SK-N-SH treated with all-trans-retinoic acid at 6 μM for 48 hours (cell line): ENCODE data around the gene CATSPER2.
"Not testable (repeated sequence)": the region's sequence is repeated elsewhere in the genome, so short reads cannot be mapped to it uniquely, and the experiment has no call there.

Source experiments
- ARNTL ChIP-seq: fragments of 450-650 bp; formaldehyde crosslinking; IDR thresholded peaks from 2 replicates; pipeline ENCODE4 v1.5.0; 2020; ENCODE audit warnings: low read depth, mild to moderate bottlenecking, moderate library complexity, borderline replicate concordance
- ISL1 ChIP-seq: fragments of 250-450 bp; sonication (Bioruptor Pico); IDR thresholded peaks from 2 replicates; pipeline ENCODE4 v2.1.2; 2022; ENCODE audit warnings: mild to moderate bottlenecking, moderate library complexity
- PPARA ChIP-seq: fragments of 250-450 bp; sonication (Bioruptor Pico); IDR thresholded peaks from 2 replicates; pipeline ENCODE4 v1.5.0; 2020; ENCODE audit warnings: mild to moderate bottlenecking, borderline replicate concordance
- TOX ChIP-seq: fragments of 250-450 bp; sonication (Bioruptor Pico); IDR thresholded peaks from 2 replicates; pipeline ENCODE4 v1.8.0; 2021; ENCODE audit warnings: mild to moderate bottlenecking, moderate library complexity, borderline replicate concordance
- ZFP3 ChIP-seq: fragments of 250-450 bp; sonication (Bioruptor Pico); IDR thresholded peaks from 2 replicates; pipeline ENCODE4 v1.5.0; 2020; ENCODE audit warnings: mild to moderate bottlenecking, moderate library complexity
- ZNF70 ChIP-seq: fragments of 450-650 bp; formaldehyde crosslinking; IDR thresholded peaks from 2 replicates; pipeline ENCODE4 v1.5.0; 2020; ENCODE audit warnings: mild to moderate bottlenecking, moderate library complexity
- TF ChIP-seq, protein P1 (sequence below): fragments of 250-450 bp; sonication (Bioruptor Pico); IDR thresholded peaks from 2 replicates; pipeline ENCODE4 v1.8.0; 2020; ENCODE audit warnings: mild to moderate bottlenecking, moderate library complexity, borderline replicate concordance

DNA sequence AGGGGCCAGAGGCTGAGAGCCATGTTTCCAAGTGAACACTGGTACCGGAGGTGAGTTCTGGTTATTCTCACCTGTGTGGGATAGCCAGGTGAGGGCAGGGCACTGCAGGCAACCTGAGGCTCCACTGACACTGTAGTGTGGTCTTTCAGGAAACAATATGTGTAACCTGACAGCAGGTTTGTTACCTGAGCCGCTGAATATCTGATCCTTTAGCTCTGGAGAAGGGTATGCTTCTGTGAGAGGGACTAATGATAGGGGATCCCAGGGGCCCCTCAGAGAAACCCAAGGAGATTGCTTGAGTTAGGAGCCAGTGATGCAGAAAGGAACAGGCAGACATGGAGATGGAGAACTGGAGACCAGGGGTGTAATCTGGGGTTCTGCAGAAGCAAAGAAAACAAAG is 29.9 kb downstream of the CATSPER2 start, which contains the start of gene STRC:
- not testable (repeated sequence) for TF ChIP-seq ARNTL (CRISPR knock-in tag); TOX (CRISPR knock-in tag); ISL1 (CRISPR knock-in tag); PPARA (CRISPR knock-in tag); ZFP3 (CRISPR knock-in tag); ZNF70
- TF ChIP-seq, protein P1, sequence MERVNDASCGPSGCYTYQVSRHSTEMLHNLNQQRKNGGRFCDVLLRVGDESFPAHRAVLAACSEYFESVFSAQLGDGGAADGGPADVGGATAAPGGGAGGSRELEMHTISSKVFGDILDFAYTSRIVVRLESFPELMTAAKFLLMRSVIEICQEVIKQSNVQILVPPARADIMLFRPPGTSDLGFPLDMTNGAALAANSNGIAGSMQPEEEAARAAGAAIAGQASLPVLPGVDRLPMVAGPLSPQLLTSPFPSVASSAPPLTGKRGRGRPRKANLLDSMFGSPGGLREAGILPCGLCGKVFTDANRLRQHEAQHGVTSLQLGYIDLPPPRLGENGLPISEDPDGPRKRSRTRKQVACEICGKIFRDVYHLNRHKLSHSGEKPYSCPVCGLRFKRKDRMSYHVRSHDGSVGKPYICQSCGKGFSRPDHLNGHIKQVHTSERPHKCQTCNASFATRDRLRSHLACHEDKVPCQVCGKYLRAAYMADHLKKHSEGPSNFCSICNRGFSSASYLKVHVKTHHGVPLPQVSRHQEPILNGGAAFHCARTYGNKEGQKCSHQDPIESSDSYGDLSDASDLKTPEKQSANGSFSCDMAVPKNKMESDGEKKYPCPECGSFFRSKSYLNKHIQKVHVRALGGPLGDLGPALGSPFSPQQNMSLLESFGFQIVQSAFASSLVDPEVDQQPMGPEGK (CRISPR knock-in tag): not testable (repeated sequence)
